DND-41 (cell line): ENCODE measurements around the gene CENPS.
"Not testable (repeated sequence)": the region's sequence is repeated elsewhere in the genome, so short reads cannot be mapped to it uniquely, and the experiment has no call there.

Experiments used
- CTCF ChIP-seq: IDR thresholded peaks from 2 replicates; pipeline ENCODE4 v1.5.1; 2012; ENCODE audit warnings: borderline replicate concordance, low read length, moderate library complexity, mild to moderate bottlenecking; ENCODE audit not compliant: poor library complexity, severe bottlenecking; ENCODE audit errors: extremely low read depth
- EZH2 ChIP-seq: IDR thresholded peaks from 3 replicates; pipeline ENCODE4 v1.6.1; 2012; ENCODE audit warnings: borderline replicate concordance, low read depth, mild to moderate bottlenecking, moderate library complexity, low read length, inconsistent platforms; ENCODE audit not compliant: severe bottlenecking

- not testable (repeated sequence) for TF ChIP-seq CTCF, EZH2
These were observed 4.3 kb upstream of the CENPS start for GRCh38 chr1:10425826-10426534.
